Measurements from ENCODE around the gene ELOVL5.

Gene ELOVL5

GRCh38 chr6:53287336-53288225 lies 61.2 kb downstream of the ELOVL5 start:
- no peak for DNase-seq
- TF ChIP-seq, protein P1, sequence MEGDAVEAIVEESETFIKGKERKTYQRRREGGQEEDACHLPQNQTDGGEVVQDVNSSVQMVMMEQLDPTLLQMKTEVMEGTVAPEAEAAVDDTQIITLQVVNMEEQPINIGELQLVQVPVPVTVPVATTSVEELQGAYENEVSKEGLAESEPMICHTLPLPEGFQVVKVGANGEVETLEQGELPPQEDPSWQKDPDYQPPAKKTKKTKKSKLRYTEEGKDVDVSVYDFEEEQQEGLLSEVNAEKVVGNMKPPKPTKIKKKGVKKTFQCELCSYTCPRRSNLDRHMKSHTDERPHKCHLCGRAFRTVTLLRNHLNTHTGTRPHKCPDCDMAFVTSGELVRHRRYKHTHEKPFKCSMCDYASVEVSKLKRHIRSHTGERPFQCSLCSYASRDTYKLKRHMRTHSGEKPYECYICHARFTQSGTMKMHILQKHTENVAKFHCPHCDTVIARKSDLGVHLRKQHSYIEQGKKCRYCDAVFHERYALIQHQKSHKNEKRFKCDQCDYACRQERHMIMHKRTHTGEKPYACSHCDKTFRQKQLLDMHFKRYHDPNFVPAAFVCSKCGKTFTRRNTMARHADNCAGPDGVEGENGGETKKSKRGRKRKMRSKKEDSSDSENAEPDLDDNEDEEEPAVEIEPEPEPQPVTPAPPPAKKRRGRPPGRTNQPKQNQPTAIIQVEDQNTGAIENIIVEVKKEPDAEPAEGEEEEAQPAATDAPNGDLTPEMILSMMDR (IDR thresholded peaks at IDR 0.05; ENCODE audit: low read depth, low read length): no peak
- H3K9me3 ChIP-seq (ENCODE audit: severe bottlenecking): no peaks in the 10 kb centered on the region
- H3K27me3 ChIP-seq (ENCODE audit: insufficient read depth, low read depth, severe bottlenecking): no peaks in the 10 kb centered on the region
- H3K27ac ChIP-seq: no peak overlapping the region
- no peak overlapping the region for H3K4me3 ChIP-seq (ENCODE audit: low read depth, low read length)
- H3K36me3 ChIP-seq: peaks cover 56% of the 10 kb centered on the region

GRCh38 chr6:53284901-53285300 lies 63.8 kb downstream of the ELOVL5 start:
- H3K27me3 ChIP-seq (ENCODE audit: insufficient read depth, low read depth, severe bottlenecking): no peaks in the 10 kb centered on the region
- H3K4me3 ChIP-seq (ENCODE audit: low read depth, low read length): no peak overlapping the region
- no peak for DNase-seq
- H3K27ac ChIP-seq: no peak overlapping the region
- TF ChIP-seq, protein P1 (IDR thresholded peaks at IDR 0.05; ENCODE audit: low read depth, low read length): no peak
- no peaks in the 10 kb centered on the region for H3K9me3 ChIP-seq (ENCODE audit: severe bottlenecking)
- H3K36me3 ChIP-seq: peaks cover 38% of the 10 kb centered on the region

- Histone ChIP-seq H3K9me3 (ENCODE audit: severe bottlenecking) (no peaks in the 10 kb centered on the region), H3K4me3 (ENCODE audit: low read depth, low read length) (no peak overlapping the region), H3K36me3 (peaks cover 34% of the 10 kb centered on the region), H3K27ac (no peak overlapping the region), H3K27me3 (ENCODE audit: insufficient read depth, low read depth, severe bottlenecking) (no peaks in the 10 kb centered on the region)
- TF ChIP-seq, protein P1 (IDR thresholded peaks at IDR 0.05; ENCODE audit: low read depth, low read length): no peak
- DNase-seq: no peak
Observed at GRCh38 chr6:53282741-53283140, 66.0 kb downstream of the ELOVL5 start.

DNA sequence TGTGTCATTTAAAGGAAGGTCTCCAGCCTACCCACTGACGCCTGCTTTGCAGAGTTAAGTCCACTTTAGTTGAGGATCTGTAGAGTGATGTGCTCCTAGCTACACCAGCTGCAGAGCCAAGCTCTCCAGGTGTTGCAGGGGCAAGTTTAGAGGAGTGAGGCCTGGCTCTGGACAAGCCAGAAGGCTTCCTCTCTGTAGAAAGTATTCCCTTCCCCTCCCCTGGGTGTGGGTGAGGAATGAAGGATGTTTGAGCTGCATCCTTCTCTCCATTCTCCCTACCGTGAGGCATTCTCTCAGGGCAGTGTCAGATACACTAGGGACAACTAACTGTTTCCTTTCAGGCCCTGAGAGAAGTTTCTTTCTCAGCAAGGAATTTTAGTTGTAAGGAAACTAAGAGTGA lies 66.5 kb downstream of the ELOVL5 start:
- Histone ChIP-seq H3K27me3 (ENCODE audit: insufficient read depth, low read depth, severe bottlenecking) (no peaks in the 10 kb centered on the region), H3K9me3 (ENCODE audit: severe bottlenecking) (no peaks in the 10 kb centered on the region), H3K27ac (no peak overlapping the region), H3K4me3 (ENCODE audit: low read depth, low read length) (no peak overlapping the region), H3K36me3 (peaks cover 32% of the 10 kb centered on the region)
- DNase-seq: no peak
- TF ChIP-seq, protein P1 (IDR thresholded peaks at IDR 0.05; ENCODE audit: low read depth, low read length): no peak

- H3K36me3 ChIP-seq: peaks cover 30% of the 10 kb centered on the region
- TF ChIP-seq, protein P1 (IDR thresholded peaks at IDR 0.05; ENCODE audit: low read depth, low read length): no peak
- no peak overlapping the region for H3K4me3 ChIP-seq (ENCODE audit: low read depth, low read length)
Observed at GRCh38 chr6:53281518-53282215, 67.1 kb downstream of the ELOVL5 start.

More at GRCh38 chr6:53281518-53282215, 67.1 kb downstream of the ELOVL5 start:
- no peaks in the 10 kb centered on the region for H3K9me3 ChIP-seq (ENCODE audit: severe bottlenecking)
- DNase-seq: no peak
- H3K27ac ChIP-seq: no peak overlapping the region
- no peaks in the 10 kb centered on the region for H3K27me3 ChIP-seq (ENCODE audit: insufficient read depth, low read depth, severe bottlenecking)

Data from WERI-Rb-1 (cell line).